ENCODE results near the gene INHBE.

DNA sequence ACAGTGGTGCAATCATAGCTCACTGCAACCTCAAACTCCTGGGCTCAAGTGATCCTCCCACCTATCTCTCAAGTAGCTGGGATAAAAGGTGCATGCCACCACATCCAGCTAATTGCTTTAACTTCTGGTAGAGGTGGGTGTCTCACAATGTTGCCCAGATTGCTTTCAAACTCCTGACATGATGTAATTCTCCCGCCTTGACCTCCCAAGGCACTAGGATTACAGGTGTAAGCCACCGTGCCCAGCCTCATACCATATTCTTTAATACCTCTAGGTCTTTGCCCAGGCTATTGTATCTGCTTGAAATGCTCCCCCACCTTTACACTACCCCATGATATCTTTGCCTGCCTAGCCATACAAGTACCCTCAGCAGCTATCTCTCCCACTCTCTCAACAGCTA, 35.6 kb upstream of the INHBE start:
- TF ChIP-seq, protein P1, sequence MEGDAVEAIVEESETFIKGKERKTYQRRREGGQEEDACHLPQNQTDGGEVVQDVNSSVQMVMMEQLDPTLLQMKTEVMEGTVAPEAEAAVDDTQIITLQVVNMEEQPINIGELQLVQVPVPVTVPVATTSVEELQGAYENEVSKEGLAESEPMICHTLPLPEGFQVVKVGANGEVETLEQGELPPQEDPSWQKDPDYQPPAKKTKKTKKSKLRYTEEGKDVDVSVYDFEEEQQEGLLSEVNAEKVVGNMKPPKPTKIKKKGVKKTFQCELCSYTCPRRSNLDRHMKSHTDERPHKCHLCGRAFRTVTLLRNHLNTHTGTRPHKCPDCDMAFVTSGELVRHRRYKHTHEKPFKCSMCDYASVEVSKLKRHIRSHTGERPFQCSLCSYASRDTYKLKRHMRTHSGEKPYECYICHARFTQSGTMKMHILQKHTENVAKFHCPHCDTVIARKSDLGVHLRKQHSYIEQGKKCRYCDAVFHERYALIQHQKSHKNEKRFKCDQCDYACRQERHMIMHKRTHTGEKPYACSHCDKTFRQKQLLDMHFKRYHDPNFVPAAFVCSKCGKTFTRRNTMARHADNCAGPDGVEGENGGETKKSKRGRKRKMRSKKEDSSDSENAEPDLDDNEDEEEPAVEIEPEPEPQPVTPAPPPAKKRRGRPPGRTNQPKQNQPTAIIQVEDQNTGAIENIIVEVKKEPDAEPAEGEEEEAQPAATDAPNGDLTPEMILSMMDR (IDR thresholded peaks at IDR 0.05) = no peak
- TF ChIP-seq POLR2A (IDR thresholded peaks at IDR 0.05) = no peak
- TF ChIP-seq EP300 (IDR thresholded peaks at IDR 0.05) = no peak

Data from ovary (tissue), 3 donors.